Caco-2 (cell line): ENCODE measurements around the gene CIDEB. TPM values are rescaled to one million over a fixed set of nuclear protein-coding genes. Genes with fewer than 3 reads are reported as not detected.

Experiments used
- BruUV-seq: library from RNA; stranded (reverse); fragments of 400-500 nt; replicated peaks from 2 replicates; lab custom pipeline; 2021; lab: Mats Ljungman, UMichigan
- CTCF ChIA-PET: fragments of 300-600 bp; sonication (Branson Sonifier 250); formaldehyde crosslinking; loops from one replicate; lab custom pipeline; 2022; ENCODE audit warnings: antibody characterized with exemption; lab: Charles Lee
- POLR2A ChIA-PET: fragments of 300-600 bp; sonication (Branson Sonifier 250); formaldehyde crosslinking; loops from one replicate; lab custom pipeline; 2022; ENCODE audit warnings: antibody characterized with exemption; lab: Charles Lee
- DNase-seq, 2 experiments: peaks; one replicate each; pipeline versions ENCODE4 v3.0.0 to v3.0.0-alpha.2; 2020 to 2022
- H3K27me3 ChIP-seq: replicated peaks from 2 replicates; pipeline ENCODE4 v1.6.0; 2011; ENCODE audit warnings: low read length; ENCODE audit not compliant: control insufficient read depth, insufficient read depth
- H3K36me3 ChIP-seq: 2 replicates; pipeline ENCODE4 v1.5.1; 2011; ENCODE audit warnings: low read length; ENCODE audit not compliant: control insufficient read depth, insufficient read depth
- H3K4me1 ChIP-seq: fragments of 250-450 bp; sonication (Bioruptor Pico); 2 replicates; pipeline ENCODE4 v1.5.1; 2020; ENCODE audit warnings: mild to moderate bottlenecking
- H3K4me3 ChIP-seq: 2 replicates; pipeline ENCODE4 v1.5.1; 2011; ENCODE audit warnings: low read depth, mild to moderate bottlenecking, control low read depth, low read length
- H3K9me3 ChIP-seq: fragments of 250-450 bp; sonication (Bioruptor Pico); 2 replicates; pipeline ENCODE4 v1.5.1; 2020; ENCODE audit warnings: mild to moderate bottlenecking, moderate library complexity
- H3K27ac Mint-ChIP-seq: one replicate; pipeline ENCODE4 v1.8.0; 2022; ENCODE audit warnings: mixed read lengths; ENCODE audit not compliant: unreplicated experiment
- H3K27me3 Mint-ChIP-seq: one replicate; pipeline ENCODE4 v1.8.0; 2022; ENCODE audit warnings: mixed read lengths; ENCODE audit not compliant: insufficient read depth, unreplicated experiment
- H3K36me3 Mint-ChIP-seq: one replicate; pipeline ENCODE4 v1.8.0; 2022; ENCODE audit warnings: mild to moderate bottlenecking, mixed read lengths; ENCODE audit not compliant: insufficient read depth, unreplicated experiment
- H3K4me1 Mint-ChIP-seq: one replicate; pipeline ENCODE4 v1.8.0; 2022; ENCODE audit warnings: low read depth, mixed read lengths; ENCODE audit not compliant: unreplicated experiment
- H3K4me3 Mint-ChIP-seq: one replicate; pipeline ENCODE4 v1.8.0; 2022; ENCODE audit warnings: mild to moderate bottlenecking, moderate library complexity, mixed read lengths; ENCODE audit not compliant: unreplicated experiment
- H3K9me3 Mint-ChIP-seq: one replicate; pipeline ENCODE4 v1.8.0; 2022; ENCODE audit warnings: mixed read lengths; ENCODE audit not compliant: unreplicated experiment
- CTCF ChIP-seq, 2 experiments: fragments of 200-600 bp in 1 of 2; IDR thresholded peaks; 1 replicate in 1 of 2; 2 replicates in 1 of 2; pipeline versions ENCODE4 v1.5.1 to v1.8.0; 2011 to 2022; ENCODE audit warnings: antibody characterized with exemption in 1 of 2, control low read depth in 1 of 2, inconsistent platforms in 1 of 2, low read depth in 1 of 2, low read length in 1 of 2, mild to moderate bottlenecking in 1 of 2, moderate library complexity in 1 of 2; ENCODE audit not compliant: insufficient read depth in 1 of 2, severe bottlenecking in 1 of 2, unreplicated experiment in 1 of 2
- intact Hi-C: fragments of 100-400 bp; cut with micrococcal nuclease; formaldehyde crosslinking; loops from one replicate; pipeline ENCODE4 v1.10.0; 2022; ENCODE audit not compliant: unreplicated experiment
- total RNA-seq: library from RNA; stranded (reverse); gene quantifications from 2 replicates; pipeline ENCODE4 v1.2.3, GENCODE V29; 2022

The CIDEB gene
- total RNA-seq, 1 experiment from 2014 or later, result 7.2 TPM

- no peaks in the 10 kb centered on the region for H3K9me3 ChIP-seq
- Mint-ChIP-seq H3K27me3 (no peaks in the 10 kb centered on the region), H3K36me3 (no peaks in the 10 kb centered on the region), H3K4me1 (no peaks in the 10 kb centered on the region), H3K4me3 (no peak overlapping the region), H3K27ac (no peak overlapping the region), H3K9me3 (no peaks in the 10 kb centered on the region)
- no peaks in the 10 kb centered on the region for H3K36me3 ChIP-seq
- POLR2A ChIA-PET, result no interaction called here
- H3K4me3 ChIP-seq, result no peak overlapping the region
- no peak for DNase-seq
- intact Hi-C loops, result no loop called here
- BruUV-seq, result no TSS peak
- H3K27me3 ChIP-seq, result no peaks in the 10 kb centered on the region
- CTCF ChIA-PET, result interaction anchor here (1.6 kb wide), 1 partner anchor 10 kb away, joined by 5 read pairs; the partner anchor contains the start of gene RABGGTA
- no peaks in the 10 kb centered on the region for H3K4me1 ChIP-seq
- no peak for TF ChIP-seq CTCF (IDR thresholded peaks at IDR 0.05; ENCODE audit: insufficient read depth in 1 of 2, low read depth in 1 of 2, low read length in 1 of 2, severe bottlenecking in 1 of 2, unreplicated experiment in 1 of 2)
These were observed 26.8 kb downstream of the CIDEB start for GRCh38 chr14:24280797-24281460.

GRCh38 chr14:24279301-24280186 lies 28.2 kb downstream of the CIDEB start:
- DNase-seq, result no peak
- intact Hi-C loops, result no loop called here
- Histone ChIP-seq H3K36me3 (no peaks in the 10 kb centered on the region), H3K4me3 (no peak overlapping the region), H3K27me3 (no peaks in the 10 kb centered on the region), H3K4me1 (no peaks in the 10 kb centered on the region), H3K9me3 (no peaks in the 10 kb centered on the region)
- CTCF ChIA-PET, result interaction anchor here (0.6 to 1.6 kb wide), 5 partner anchors 8 to 51 kb away, joined by 3 to 5 read pairs (median 3); partner anchors contain the start of gene RABGGTA
- Mint-ChIP-seq H3K36me3 (no peaks in the 10 kb centered on the region), H3K4me3 (no peak overlapping the region), H3K27me3 (no peaks in the 10 kb centered on the region), H3K4me1 (no peaks in the 10 kb centered on the region), H3K9me3 (no peaks in the 10 kb centered on the region), H3K27ac (no peak overlapping the region)
- POLR2A ChIA-PET, result no interaction called here
- TF ChIP-seq CTCF (IDR thresholded peaks at IDR 0.05; ENCODE audit: insufficient read depth in 1 of 2, low read depth in 1 of 2, low read length in 1 of 2, severe bottlenecking in 1 of 2, unreplicated experiment in 1 of 2), result no peak
- no TSS peak for BruUV-seq

GRCh38 chr14:24278424-24278823 lies 29.4 kb downstream of the CIDEB start:
- ChIA-PET CTCF (no interaction called here), POLR2A (no interaction called here)
- Mint-ChIP-seq H3K27me3 (no peaks in the 10 kb centered on the region), H3K27ac (no peak overlapping the region), H3K36me3 (no peaks in the 10 kb centered on the region), H3K4me1 (no peaks in the 10 kb centered on the region), H3K9me3 (no peaks in the 10 kb centered on the region), H3K4me3 (no peak overlapping the region)
- H3K9me3 ChIP-seq, result no peaks in the 10 kb centered on the region
- intact Hi-C loops, result no loop called here
- no peak overlapping the region for H3K4me3 ChIP-seq
- H3K27me3 ChIP-seq, result no peaks in the 10 kb centered on the region
- no peak for DNase-seq
- no peak for TF ChIP-seq CTCF (IDR thresholded peaks at IDR 0.05; ENCODE audit: insufficient read depth in 1 of 2, low read depth in 1 of 2, low read length in 1 of 2, severe bottlenecking in 1 of 2, unreplicated experiment in 1 of 2)
- no peaks in the 10 kb centered on the region; the same call in 1 of the 2 replicates for H3K4me1 ChIP-seq
- no peaks in the 10 kb centered on the region for H3K36me3 ChIP-seq
- no TSS peak for BruUV-seq
